GM19035 (cell line): Measurements from ENCODE around the gene TOMM6.

Experiments
- ATAC-seq: cut with Tn5 transposase; IDR thresholded peaks from one replicate; pipeline ENCODE4 v1.9.1; 2021; ENCODE audit not compliant: unreplicated experiment

Gene TOMM6

DNA sequence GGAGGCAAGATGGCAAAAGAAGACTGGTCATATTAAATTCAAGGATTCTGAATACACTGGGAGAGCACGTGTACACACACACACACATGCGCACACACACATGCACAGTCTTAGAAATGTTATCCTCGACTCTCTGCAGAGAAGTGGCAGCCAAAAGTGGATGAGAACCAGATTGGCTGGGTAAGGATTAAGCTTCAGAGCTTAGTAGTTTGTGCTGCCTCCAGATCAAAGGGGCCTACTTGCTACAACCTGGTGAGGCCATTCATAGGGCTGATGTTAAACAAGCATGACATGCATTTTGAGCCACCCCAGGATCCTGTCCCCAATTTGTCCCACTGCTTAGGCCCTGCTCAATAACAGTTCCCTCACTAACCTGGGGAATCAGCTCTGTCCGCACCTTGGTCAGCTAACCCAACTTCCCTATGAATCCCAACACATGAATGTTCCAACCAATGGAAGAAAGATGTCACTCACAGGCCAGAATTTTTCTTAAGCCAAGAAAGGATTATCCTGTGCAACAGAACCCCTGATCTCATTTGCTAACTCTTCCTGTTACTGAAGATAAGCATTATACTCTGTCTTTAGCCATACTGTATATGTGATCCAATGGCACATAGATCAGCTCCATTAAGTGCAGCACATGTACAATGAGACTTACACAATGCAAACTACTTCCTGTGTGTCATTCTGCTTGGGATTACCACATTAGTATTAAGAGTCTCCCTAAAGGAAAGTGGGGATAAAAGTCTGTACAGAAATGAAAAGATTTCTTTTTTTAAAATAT lies 31.0 kb downstream of the TOMM6 start:
- no peak for ATAC-seq

DNA sequence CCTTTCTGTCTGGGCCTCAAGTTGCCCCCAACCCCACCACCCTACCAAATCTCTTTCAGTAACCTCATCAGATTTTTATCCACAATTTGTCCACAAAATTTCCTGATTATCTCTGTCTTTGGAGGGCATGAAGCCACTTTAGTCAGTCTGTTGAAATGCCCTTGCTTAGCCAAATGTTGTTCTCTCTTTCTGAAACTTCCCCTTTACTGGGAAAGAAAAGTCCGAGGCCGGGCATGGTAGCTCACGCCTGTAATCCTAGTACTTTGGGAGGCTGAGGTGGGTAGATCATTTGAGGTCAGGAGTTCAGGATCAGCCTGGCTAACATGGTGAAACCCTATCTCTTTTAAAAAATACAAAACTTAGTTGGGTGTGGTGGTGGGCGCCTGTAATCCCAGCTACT lies 33.8 kb downstream of the TOMM6 start:
- ATAC-seq: no peak

DNA sequence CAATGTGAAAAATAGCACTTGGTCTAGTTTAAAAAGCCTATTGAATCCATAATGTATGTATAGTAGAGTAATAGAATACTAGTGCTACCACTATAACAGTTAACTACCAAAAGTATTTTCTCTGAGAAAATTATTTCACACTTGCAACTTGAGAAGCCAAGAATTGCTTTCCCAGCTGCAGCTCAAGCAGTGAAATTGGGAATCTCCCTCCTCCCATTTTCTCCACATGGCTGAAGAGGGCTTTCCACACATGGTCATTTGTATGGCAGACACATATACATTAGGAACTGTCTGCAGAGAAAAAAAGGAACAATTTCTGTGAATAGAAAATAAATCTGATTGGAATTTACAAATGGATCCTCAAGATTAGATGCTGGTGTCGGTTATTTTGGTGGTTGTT lies 34.5 kb downstream of the TOMM6 start:
- ATAC-seq: no peak

- no peak for ATAC-seq
Observed at GRCh38 chr6:41823178-41823577, 35.7 kb downstream of the TOMM6 start.

- no peak for ATAC-seq
Observed at GRCh38 chr6:41824571-41825569, 37.4 kb downstream of the TOMM6 start.

DNA sequence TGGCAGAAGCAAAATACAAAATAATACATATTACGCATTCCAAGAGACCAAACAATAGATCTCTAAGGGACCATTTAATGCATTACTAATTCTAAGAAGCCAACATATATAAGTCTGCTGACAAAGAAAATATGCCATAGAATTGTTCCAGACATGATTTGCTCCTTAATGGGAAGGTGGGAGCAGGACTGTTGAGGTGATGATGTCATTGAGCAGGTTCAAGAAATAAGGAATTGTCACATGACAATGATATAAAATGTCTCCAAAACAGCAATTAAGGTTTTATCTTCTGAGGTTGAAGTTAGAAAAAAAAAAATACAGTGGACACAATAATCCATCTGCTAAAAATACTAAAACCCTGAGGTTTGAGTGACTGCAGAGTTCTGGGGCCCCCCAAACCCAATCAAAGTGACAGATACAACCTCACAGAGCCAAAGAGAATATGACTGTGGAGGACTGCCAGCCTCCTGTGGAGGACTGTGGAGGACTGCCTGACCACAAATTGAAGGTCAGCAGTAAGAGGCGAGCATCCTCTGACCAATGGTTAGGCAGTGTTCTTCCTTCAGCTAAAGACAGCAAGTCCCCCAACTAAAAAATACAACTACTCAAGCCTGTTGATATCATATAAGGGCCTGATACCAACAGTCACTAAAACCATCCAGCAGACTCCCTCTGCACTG lies 39.0 kb downstream of the TOMM6 start:
- ATAC-seq: no peak

- ATAC-seq: no peak
Observed at GRCh38 chr6:41832263-41832662, 44.8 kb downstream of the TOMM6 start.

DNA sequence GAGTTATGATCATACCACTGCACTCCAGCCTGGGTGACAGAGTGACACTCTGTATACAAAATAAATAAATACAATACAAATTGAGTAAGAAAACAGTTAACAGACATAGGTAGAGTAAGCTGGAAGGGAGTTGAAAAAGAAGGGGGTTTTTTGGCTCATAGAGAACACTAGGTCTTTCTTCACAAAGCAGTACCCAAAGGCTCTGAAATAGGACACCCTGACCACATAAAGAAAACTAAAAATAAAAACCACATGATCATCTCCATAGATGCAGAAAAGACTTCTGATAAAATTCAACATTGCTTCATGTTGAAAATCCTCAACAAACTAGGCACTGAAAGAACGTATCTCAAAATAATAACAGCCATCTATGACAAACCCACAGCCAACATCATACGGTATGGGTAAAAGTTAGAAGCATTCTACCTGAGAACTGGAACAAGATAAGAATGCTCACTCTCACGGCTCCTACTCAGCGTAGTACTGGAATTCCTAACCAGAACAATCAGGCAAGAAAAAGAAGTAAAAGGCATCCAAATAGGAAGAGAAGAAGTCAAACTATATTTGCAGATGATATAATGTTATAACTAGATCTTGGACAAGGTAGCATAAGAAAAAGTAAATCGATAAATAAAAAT lies 48.6 kb downstream of the TOMM6 start:
- ATAC-seq: no peak

DNA sequence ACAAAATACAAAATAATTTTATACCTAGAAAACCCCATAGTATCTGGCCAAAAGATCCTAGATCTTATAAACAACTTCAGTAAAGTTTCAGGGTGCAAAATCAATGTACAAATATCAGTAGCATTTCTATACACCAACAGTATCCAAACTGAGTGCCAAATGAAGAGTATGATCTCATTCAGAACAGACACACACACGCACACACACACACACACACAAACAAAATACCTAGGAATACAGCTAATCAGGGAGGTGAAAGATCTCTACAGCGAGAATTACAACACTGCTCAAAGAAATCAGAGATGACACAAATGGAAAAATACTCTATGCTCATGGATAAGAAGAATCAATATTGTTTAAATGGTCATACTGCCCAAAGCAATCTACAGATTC lies 49.2 kb downstream of the TOMM6 start:
- ATAC-seq: no peak
